LNCaP clone FGC (cell line): ENCODE measurements around the gene CCDC159.
A peak's percentile ranks its signal among the peaks of the same experiment; 100 is the strongest.

Experiments
- DNase-seq: peaks from one replicate; pipeline ENCODE4 v3.0.0-alpha.2; 2011; ENCODE audit warnings: low read depth
- H3K4me3 ChIP-seq: 2 replicates; pipeline ENCODE4 v1.5.1; 2011; ENCODE audit warnings: mild to moderate bottlenecking, low read depth, low read length, control low read depth
- TF ChIP-seq, protein P1 (sequence below): IDR thresholded peaks from 2 replicates; pipeline ENCODE4 v1.5.1; 2012; ENCODE audit warnings: mild to moderate bottlenecking; ENCODE audit not compliant: control insufficient read depth, insufficient read depth; ENCODE audit errors: extremely low read depth

CCDC159 gene

DNA sequence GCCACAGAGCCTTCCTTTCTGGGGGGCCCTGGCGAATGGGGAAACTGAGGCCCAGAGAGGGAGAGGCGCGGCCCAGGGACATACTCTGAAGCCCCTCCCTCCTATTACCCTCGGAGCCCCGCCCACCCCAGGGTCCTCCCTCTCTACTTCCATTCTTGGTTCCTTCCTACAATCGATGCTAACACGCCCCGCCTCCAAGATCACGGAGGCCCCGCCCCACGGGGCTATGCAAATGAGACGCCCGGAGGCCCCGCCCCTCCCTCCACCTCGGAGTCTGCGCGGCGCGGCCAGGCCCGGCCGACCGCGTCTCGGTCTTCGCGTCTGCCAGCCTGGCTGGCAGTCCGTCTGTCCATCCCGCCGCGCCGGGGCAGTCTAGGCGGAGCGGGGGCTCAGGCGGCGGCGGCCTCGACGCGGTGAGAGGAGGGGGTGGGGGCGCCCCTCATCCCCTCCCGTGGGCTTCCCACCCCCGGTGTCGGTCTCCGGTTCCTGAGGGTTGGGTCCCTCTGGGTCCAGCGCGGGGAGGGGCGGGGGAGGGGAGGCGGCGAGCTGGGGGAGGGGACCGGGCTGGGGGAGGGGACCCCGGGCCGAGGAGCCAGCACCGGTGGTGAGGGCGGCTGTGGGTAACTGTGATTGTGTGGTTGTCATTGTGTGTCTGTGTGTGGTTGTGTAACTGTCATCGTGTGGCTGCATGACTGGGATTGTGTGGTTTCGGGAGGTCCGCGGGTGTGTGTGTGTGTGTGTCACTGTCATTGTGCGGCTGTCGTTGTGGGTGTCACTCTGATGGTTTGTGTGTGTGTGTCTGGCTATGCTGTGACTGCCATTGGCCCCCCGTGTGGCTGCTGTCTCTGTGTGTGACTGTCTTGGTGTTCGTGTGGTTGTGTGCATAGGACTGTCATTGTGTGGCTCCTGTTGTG lies 9.1 kb downstream of the CCDC159 start, which contains the start of gene PLPPR2:
Gene PLPPR2, plus strand, starts transcription at position 273 of the 914 bp plus-strand sequence. CDS start 2,242 bp downstream, outside the sequence.
- TF ChIP-seq, protein P1, sequence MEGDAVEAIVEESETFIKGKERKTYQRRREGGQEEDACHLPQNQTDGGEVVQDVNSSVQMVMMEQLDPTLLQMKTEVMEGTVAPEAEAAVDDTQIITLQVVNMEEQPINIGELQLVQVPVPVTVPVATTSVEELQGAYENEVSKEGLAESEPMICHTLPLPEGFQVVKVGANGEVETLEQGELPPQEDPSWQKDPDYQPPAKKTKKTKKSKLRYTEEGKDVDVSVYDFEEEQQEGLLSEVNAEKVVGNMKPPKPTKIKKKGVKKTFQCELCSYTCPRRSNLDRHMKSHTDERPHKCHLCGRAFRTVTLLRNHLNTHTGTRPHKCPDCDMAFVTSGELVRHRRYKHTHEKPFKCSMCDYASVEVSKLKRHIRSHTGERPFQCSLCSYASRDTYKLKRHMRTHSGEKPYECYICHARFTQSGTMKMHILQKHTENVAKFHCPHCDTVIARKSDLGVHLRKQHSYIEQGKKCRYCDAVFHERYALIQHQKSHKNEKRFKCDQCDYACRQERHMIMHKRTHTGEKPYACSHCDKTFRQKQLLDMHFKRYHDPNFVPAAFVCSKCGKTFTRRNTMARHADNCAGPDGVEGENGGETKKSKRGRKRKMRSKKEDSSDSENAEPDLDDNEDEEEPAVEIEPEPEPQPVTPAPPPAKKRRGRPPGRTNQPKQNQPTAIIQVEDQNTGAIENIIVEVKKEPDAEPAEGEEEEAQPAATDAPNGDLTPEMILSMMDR: 0 out of 2 replicates have a peak, but pooled peaks have one; percentile 6
- peak within 1 kb of the TSS; percentile 80 for H3K4me3 ChIP-seq
- DNase-seq: peak; percentile 56

DNA sequence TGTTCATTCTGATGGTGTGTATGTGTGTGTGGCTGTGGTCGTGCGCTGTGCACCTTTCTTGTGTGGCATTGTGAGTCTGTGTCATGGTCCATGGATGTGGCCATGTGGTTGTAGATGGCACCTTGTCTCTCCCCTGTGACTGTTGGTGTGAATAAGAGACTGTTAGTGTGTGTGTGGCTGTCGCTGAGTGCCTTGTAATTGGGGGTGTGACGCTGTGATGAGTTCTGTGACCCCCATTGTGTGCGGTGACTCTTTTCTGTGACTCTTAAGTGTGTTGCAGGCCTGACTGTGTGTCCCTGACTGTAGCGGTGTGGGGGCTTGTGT lies 9.7 kb downstream of the CCDC159 start:
- no peak for DNase-seq
- peak overlapping the region; percentile 80 for H3K4me3 ChIP-seq
- TF ChIP-seq, protein P1: no peak

DNA sequence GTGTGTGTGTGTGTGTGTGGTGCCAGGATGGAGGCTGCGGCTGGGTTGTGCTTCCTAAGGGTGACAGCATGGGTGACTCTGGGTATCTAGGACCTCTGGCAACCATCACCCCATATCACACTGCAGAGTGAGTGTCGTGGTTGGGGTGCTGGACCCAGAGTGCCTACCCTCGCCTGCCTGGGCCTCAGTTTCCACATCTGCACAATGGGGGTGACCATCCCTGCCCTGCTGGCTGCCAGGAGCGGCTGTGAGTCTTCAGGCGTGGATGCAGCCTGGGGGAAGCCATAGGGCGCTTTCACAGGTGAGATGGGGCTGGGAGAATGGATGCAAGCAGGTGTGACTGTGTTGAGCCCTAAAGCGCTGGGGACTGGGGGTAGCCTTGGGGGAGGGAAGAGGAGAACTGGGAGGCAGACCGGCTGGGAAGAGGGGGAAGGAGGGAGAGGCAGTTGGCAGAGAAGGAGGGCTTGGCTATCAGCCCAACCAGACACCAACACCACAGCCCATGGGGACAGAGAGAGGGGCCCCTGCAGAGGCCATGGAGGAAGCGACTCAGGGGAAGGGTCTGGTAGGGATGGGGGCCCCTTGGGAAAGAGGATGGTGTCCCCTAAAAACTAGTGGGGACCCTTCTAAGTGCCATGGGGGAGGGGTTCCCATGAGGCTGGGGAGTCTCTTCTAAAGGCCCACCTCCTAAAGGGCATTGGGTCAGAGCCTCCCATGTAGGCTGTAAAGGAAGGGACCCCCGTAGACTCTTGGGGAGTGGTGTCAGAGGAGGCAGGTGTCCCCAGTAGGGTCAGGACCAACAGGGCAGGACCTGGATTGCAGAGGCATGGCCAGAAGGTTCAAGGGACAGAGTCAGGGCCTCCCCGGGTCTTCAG lies 10.6 kb downstream of the CCDC159 start:
- no peak for DNase-seq
- TF ChIP-seq, protein P1: no peak
- no peak overlapping the region for H3K4me3 ChIP-seq

DNA sequence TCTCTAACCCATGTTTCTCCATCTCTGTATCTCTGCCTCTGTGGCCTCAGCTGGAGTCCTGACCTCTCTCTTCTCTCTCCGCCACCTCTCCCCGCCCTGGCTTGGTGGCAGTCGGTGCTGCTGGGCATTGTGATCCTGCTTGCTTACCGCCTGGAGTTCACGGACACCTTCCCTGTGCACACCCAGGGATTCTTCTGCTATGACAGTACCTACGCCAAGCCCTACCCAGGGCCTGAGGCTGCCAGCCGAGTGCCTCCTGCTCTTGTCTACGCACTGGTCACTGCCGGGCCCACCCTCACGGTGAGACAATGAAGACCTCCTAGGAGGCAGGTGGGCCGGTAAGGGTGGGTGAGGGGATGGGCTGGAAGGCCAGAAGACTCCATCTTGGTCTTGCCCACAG lies 13.1 kb downstream of the CCDC159 start:
- H3K4me3 ChIP-seq: no peak overlapping the region
- no peak for DNase-seq
- TF ChIP-seq, protein P1: no peak

DNA sequence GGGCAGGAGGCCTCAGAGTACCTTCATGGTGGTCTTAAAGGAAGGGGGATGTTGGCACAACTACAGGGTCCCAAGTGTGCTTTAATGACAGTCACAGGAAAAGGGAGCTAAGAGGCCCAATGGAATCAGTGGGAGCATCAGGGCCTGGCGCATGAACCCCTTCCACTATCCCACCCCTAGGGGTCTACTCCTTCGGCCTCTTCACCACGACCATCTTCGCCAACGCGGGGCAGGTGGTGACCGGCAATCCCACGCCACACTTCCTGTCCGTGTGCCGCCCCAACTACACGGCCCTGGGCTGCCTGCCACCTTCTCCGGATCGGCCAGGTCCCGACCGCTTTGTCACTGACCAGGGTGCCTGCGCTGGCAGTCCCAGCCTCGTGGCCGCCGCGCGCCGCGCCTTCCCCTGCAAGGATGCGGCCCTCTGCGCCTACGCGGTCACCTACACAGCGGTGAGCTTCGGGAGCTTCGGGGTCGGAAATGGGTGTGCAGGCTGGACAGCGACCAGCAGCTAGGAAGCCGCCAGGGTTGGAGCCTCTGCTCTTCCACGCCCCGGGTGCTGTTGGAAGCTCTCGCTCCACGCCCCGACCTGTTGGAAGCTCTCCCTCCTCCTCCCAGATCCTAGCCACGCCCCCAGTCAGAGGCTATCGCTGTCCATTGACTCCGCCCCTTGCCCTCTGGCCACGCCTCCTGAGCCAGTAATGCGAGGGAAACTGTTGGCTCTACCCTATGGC lies 14.9 kb downstream of the CCDC159 start:
- no peak for DNase-seq
- no peak overlapping the region for H3K4me3 ChIP-seq
- TF ChIP-seq, protein P1: no peak
